Nephron (organoid): ENCODE data around the gene AFAP1.
A peak's percentile ranks its signal among the peaks of the same experiment; 100 is the strongest.

Source experiments
- H3K27ac Mint-ChIP-seq, 3 experiments: 2 replicates each; pipeline ENCODE4 v1.8.0; 2020; ENCODE audit warnings: mixed read lengths in 3 of 3, mild to moderate bottlenecking in 2 of 3, moderate library complexity in 1 of 3
- H3K27me3 Mint-ChIP-seq: 2 replicates; pipeline ENCODE4 v1.8.0; 2021; ENCODE audit warnings: low read depth, mild to moderate bottlenecking, moderate library complexity, mixed read lengths
- H3K36me3 Mint-ChIP-seq: 2 replicates; pipeline ENCODE4 v1.8.0; 2020; ENCODE audit warnings: low read depth, mixed read lengths
- H3K4me1 Mint-ChIP-seq: 2 replicates; pipeline ENCODE4 v1.8.0; 2020; ENCODE audit warnings: mixed read lengths
- H3K4me3 Mint-ChIP-seq, 3 experiments: 2 replicates each; pipeline ENCODE4 v1.8.0; 2020; ENCODE audit warnings: mild to moderate bottlenecking in 3 of 3, mixed read lengths in 3 of 3, moderate library complexity in 2 of 3
- H3K9me3 Mint-ChIP-seq: 2 replicates; pipeline ENCODE4 v1.8.0; 2020; ENCODE audit warnings: mixed read lengths
- CTCF ChIP-seq, 3 experiments: fragments of 200-600 bp; sonication (generic); IDR thresholded peaks; one replicate each; pipeline ENCODE4 v1.5.0; 2021; ENCODE audit warnings: antibody characterized with exemption in 3 of 3; ENCODE audit not compliant: unreplicated experiment in 3 of 3

Gene AFAP1

DNA sequence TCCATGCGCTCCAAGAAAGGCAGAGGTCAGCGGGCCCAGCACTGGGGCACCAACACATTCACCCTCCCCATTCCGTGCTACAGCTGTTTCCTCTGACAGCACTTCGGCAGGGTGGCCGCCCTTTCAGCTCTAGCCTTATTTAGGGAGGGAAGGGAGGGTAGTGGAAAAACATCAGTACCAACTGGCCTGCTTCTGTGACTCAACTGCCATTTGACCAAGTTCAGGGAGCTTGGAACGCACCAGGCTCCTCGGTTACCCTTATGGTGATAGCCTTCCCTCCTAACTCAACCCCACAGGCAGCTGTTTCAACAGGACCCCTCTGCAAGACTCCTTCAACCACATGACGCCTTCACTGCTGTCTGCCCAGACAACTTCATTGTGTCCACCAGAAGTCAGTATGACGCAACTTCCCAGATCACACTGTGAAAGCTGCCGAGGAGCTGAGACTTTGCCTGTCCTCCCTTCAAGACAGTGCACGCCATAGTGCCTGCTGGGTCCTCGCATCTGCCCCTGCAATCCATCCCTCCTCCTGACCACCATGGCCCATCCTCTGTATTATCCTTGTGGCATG, 132.2 kb downstream of the AFAP1 start:
- no peak for TF ChIP-seq CTCF (IDR thresholded peaks at IDR 0.05; ENCODE audit: unreplicated experiment in 3 of 3)
- Mint-ChIP-seq H3K27ac (peak overlapping the region; percentile 96 to 99 (median 98)), H3K36me3 (peaks cover 35% of the 10 kb centered on the region), H3K27me3 (no peaks in the 10 kb centered on the region), H3K4me1 (peaks cover 84% of the 10 kb centered on the region), H3K9me3 (no peaks in the 10 kb centered on the region), H3K4me3 (peak overlapping the region; percentile 31 to 36 (median 31))

DNA sequence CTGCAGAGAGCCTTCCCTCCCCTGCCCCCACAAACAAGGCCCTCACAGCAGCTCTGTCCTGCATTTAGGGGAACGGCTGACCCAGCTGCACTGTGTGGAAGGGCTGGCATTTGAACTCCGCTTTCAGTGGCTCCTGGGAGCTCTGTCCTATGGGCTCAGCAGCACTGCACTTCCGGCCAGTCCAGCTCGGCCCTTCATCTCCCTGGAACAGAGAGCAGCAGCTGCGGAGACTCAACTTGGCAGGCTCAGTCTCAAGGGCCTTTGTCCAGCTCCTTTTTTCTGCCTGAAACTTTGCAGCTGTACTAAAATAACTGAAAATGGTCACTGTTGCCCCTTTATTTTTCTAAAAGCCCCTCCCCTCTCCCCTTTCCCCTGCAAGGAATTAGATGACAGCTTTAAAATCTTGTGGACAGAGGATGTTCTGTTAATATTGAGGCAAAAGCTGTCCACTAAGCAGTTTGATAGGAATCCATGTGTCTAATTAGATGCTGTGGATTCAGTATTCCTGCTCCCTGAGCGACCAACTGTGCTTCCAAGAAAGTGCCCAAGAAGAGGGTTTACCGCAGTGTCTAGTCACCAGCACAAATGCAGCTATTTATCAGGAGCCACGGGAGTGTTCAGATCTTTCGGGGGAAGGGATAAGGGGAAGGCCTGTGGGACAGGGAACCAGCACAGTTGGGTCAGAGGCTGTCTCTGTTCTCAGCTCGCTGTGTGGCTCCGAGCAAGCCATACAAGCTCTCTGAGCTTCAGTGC, 133.1 kb downstream of the AFAP1 start:
- peak overlapping the region; percentile 96 to 99 (median 98) for H3K27ac Mint-ChIP-seq
- peaks cover 36% of the 10 kb centered on the region for H3K36me3 Mint-ChIP-seq
- H3K27me3 Mint-ChIP-seq = no peaks in the 10 kb centered on the region
- H3K4me1 Mint-ChIP-seq = peaks cover 81% of the 10 kb centered on the region
- no peak for TF ChIP-seq CTCF (IDR thresholded peaks at IDR 0.05; ENCODE audit: unreplicated experiment in 3 of 3)
- H3K4me3 Mint-ChIP-seq = peak overlapping the region; percentile 61 to 72 (median 64)
- H3K9me3 Mint-ChIP-seq = no peaks in the 10 kb centered on the region

DNA sequence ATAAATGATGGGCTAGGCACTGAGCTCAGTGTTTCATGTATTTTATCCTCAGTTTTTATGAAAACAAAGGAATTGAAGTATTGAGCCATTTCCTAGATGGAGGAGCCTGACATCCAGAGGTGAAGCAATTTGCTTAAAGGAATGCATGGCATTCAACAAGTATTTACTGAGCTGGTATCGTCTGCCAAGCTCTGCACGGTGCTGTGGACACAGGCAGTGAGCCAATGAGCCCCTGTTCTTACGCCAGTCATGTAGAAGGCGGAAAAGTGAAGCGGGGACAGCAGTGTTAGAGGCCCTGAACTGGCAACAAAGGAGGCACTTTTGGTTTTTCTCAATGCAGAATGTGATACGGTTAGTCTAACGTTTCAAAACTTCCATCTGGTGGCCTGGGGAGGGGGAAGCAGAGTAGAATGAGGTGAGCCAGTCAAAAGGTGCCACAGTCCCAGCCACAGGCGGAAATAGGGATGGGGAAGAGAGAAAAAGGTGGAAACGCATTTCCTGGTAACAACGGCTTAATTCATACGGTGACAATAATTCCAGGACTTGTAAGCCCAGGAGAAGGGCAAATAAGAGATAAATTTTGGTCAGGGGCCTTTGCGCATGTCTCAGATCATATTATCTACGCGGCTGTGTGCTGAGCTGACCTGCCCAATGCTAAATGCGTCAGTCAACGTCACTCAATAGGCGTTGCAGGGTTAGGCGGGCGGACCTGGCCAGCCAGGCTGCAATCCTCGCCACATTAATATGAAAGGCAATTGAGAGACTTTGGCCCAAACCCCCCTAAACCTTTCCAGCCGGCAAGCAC, 133.9 kb downstream of the AFAP1 start:
- Mint-ChIP-seq H3K27ac (peak overlapping the region; percentile 96 to 99 (median 98)), H3K4me3 (peak overlapping the region; percentile 33 to 51 (median 35)), H3K27me3 (no peaks in the 10 kb centered on the region), H3K4me1 (peaks cover 73% of the 10 kb centered on the region), H3K36me3 (peaks cover 37% of the 10 kb centered on the region), H3K9me3 (no peaks in the 10 kb centered on the region)
- TF ChIP-seq CTCF (IDR thresholded peaks at IDR 0.05; ENCODE audit: unreplicated experiment in 3 of 3) = no peak

DNA sequence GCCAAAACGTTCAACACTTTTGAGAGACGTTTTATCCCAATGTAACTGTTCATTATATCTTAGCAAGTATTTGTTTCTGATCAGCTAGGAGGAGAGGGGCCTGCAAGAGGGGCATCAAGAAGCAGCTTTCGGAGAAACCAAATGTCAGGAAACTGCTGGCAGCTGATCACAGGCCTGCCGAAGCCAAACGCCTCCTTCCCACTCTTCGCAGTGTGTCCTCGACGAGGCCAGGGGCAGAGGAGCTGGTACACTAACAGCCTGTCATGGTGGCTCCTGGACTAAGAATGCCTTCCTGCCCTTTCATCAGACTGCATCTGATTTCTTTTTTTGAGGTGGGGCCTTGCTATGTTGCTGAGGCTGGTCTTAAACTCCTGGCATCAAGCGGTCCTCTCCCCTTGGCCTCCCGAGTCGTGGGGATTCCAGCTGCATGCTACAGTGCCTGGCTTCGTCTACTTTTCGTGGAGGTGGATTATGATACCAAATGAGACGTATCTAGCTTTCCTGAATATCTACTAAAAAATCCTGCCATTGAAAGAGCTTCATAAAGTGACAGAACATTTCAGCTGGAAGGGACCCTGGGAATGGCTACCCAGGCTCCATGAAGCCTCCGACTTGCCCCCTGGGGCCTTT, 134.8 kb downstream of the AFAP1 start:
- Mint-ChIP-seq H3K36me3 (peaks cover 37% of the 10 kb centered on the region), H3K4me1 (peaks cover 64% of the 10 kb centered on the region), H3K27me3 (no peaks in the 10 kb centered on the region), H3K9me3 (no peaks in the 10 kb centered on the region), H3K4me3 (no peak overlapping the region), H3K27ac (peak overlapping the region; percentile 96 to 99 (median 98))
- no peak for TF ChIP-seq CTCF (IDR thresholded peaks at IDR 0.05; ENCODE audit: unreplicated experiment in 3 of 3)

- H3K4me1 Mint-ChIP-seq = peaks cover 63% of the 10 kb centered on the region
- peak overlapping the region; percentile 96 to 99 (median 98) for H3K27ac Mint-ChIP-seq
- H3K4me3 Mint-ChIP-seq = peak overlapping the region; percentile 33 to 65 (median 40)
- no peaks in the 10 kb centered on the region for H3K9me3 Mint-ChIP-seq
- H3K27me3 Mint-ChIP-seq = no peaks in the 10 kb centered on the region
- H3K36me3 Mint-ChIP-seq = peaks cover 37% of the 10 kb centered on the region
- TF ChIP-seq CTCF (IDR thresholded peaks at IDR 0.05; ENCODE audit: unreplicated experiment in 3 of 3) = peak; percentile 88 to 95 (median 90)
These were observed 135.5 kb downstream of the AFAP1 start for GRCh38 chr4:7803992-7804755.
